T-cell (primary cell): ENCODE results near the gene CDT1. TPM values are rescaled to one million over a fixed set of nuclear protein-coding genes. Genes with fewer than 3 reads are reported as not detected.

Source experiments
- ATAC-seq, 4 experiments: fragments of 200-7000 bp in 3 of 4; fragments of 150-1000 bp in 1 of 4; cut with Tn5 transposase; replicated peaks in 1 of 4; 1 replicate in 3 of 4; 2 replicates in 1 of 4; pipeline ENCODE4 v1.10.0; 2021; ENCODE audit warnings: moderate library complexity in 3 of 4, mild to moderate bottlenecking in 2 of 4, moderate number of reproducible peaks in 1 of 4
- CTCF ChIA-PET, 2 donors: fragments of 300-600 bp; sonication (Branson Sonifier 250); formaldehyde crosslinking; loops; one replicate each; lab custom pipeline; 2022; ENCODE audit warnings: antibody characterized with exemption in 2 of 2; lab: Charles Lee
- POLR2A ChIA-PET, 2 donors: fragments of 300-600 bp; sonication (Branson Sonifier 250); formaldehyde crosslinking; loops; one replicate each; lab custom pipeline; 2022; ENCODE audit warnings: antibody characterized with exemption in 2 of 2; lab: Charles Lee
- DNase-seq, 35 experiments: peaks; one replicate each; pipeline versions ENCODE4 v3.0.0 to v3.0.0-alpha.2; 2013 to 2023
- H3K27ac ChIP-seq: one replicate; pipeline ENCODE4 v1.5.1; 2013; ENCODE audit warnings: low read length
- H3K27me3 ChIP-seq, 2 experiments: replicated peaks in 1 of 2; 1 replicate in 1 of 2; 2 replicates in 1 of 2; pipeline versions ENCODE4 v1.6.1 to v1.7.0; 2013; ENCODE audit warnings: low read length in 1 of 2, mixed read lengths in 1 of 2; ENCODE audit not compliant: control insufficient read depth in 2 of 2, insufficient read depth in 2 of 2; ENCODE audit errors: extremely low read depth in 1 of 2
- H3K36me3 ChIP-seq, 2 donors: 1 replicate in 1 of 2; 2 replicates in 1 of 2; pipeline versions ENCODE4 v1.6.1 to v1.7.0; 2013; ENCODE audit warnings: low read length in 1 of 2; ENCODE audit not compliant: control insufficient read depth in 2 of 2, insufficient read depth in 1 of 2; ENCODE audit errors: extremely low read depth in 1 of 2
- H3K4me1 ChIP-seq, 2 experiments: 1 replicate in 1 of 2; 2 replicates in 1 of 2; pipeline versions ENCODE4 v1.6.1 to v1.7.0; 2013; ENCODE audit warnings: low read length in 2 of 2, mixed read lengths in 1 of 2; ENCODE audit not compliant: insufficient read depth in 2 of 2, control insufficient read depth in 1 of 2; ENCODE audit errors: extremely low read depth in 1 of 2
- H3K4me3 ChIP-seq, 2 donors: 1 replicate in 1 of 2; 2 replicates in 1 of 2; pipeline versions ENCODE4 v1.5.1 to v1.7.0; 2013; ENCODE audit warnings: mild to moderate bottlenecking in 2 of 2, low read length in 1 of 2, moderate library complexity in 1 of 2; ENCODE audit not compliant: control insufficient read depth in 1 of 2; ENCODE audit errors: extremely low read depth in 1 of 2
- H3K9me3 ChIP-seq: 2 replicates; pipeline ENCODE4 v1.7.0; 2013
- H3K27ac Mint-ChIP-seq, 2 donors: one replicate each; pipeline ENCODE4 v1.8.0; 2020 to 2021; ENCODE audit warnings: mild to moderate bottlenecking in 2 of 2, mixed read lengths in 2 of 2
- H3K27me3 Mint-ChIP-seq, 2 donors: one replicate each; pipeline ENCODE4 v1.8.0; 2021 to 2022; ENCODE audit warnings: mixed read lengths in 2 of 2
- H3K36me3 Mint-ChIP-seq: one replicate; pipeline ENCODE4 v1.8.0; 2021; ENCODE audit warnings: mixed read lengths
- H3K4me1 Mint-ChIP-seq, 3 donors: one replicate each; pipeline ENCODE4 v1.8.0; 2020 to 2022; ENCODE audit warnings: mixed read lengths in 3 of 3, mild to moderate bottlenecking in 1 of 3
- H3K4me3 Mint-ChIP-seq, 3 donors: one replicate each; pipeline ENCODE4 v1.8.0; 2020 to 2022; ENCODE audit warnings: mild to moderate bottlenecking in 3 of 3, mixed read lengths in 3 of 3, moderate library complexity in 3 of 3
- H3K9me3 Mint-ChIP-seq, 3 donors: one replicate each; pipeline ENCODE4 v1.8.0; 2020 to 2022; ENCODE audit warnings: mixed read lengths in 3 of 3
- WGBS: methylation state at CpG from one replicate; pipeline ENCODE4 v1.1.5; 2013; ENCODE audit warnings: missing lambda C conversion rate; ENCODE audit not compliant: insufficient coverage; 5-methylcytosine and 5-hydroxymethylcytosine counted together
- total RNA-seq, 35 experiments: library from RNA in 6 of 35; stranded (reverse) in 6 of 35; fragments of 120-200 nt in 1 of 35; gene quantifications; one replicate each; pipeline versions ENCODE4 v1.2.1 to v1.2.4 and lab custom pipeline; 2013 to 2026

CDT1 gene
- total RNA-seq, 5 donors from 2014 or later (not counting 1 experiment from before 2014, with no cell fraction given): 0.93 to 3.7 (median 1.5) TPM

DNA sequence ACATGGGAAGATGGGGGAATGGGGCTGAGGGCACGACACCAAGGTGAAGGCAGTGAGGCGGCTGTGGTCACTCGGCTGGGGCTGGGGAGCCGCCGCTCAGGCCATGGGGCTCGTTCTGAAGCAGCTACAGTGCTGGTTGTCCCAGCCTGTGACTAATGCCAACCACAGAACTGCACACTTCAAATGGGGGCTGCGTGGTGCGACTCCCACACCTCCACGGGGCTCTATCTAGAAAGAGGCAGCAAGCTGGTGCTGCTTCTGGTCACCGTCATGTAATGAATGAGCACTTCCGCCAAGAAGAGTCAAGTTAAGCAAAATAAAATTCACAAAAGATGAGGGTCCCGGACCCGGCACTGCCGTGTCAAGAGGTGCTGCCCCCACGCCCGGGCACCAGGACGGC lies 33.2 kb downstream of the CDT1 start:
- ATAC-seq (no peak), DNase-seq (no peak)
- CTCF ChIA-PET: no interaction called here
- Mint-ChIP-seq H3K27ac (no peak overlapping the region), H3K36me3 (peaks cover 7% of the 10 kb centered on the region), H3K4me3 (no peak overlapping the region), H3K27me3 (no peaks in the 10 kb centered on the region), H3K4me1 (no peaks in the 10 kb centered on the region), H3K9me3 (no peaks in the 10 kb centered on the region)
- Histone ChIP-seq H3K27me3 (no peaks in the 10 kb centered on the region), H3K4me1 (no peaks in the 10 kb centered on the region), H3K9me3 (no peaks in the 10 kb centered on the region), H3K4me3 (no peak overlapping the region), H3K36me3 (peaks cover 0 to 26% of the 10 kb centered on the region in 2 donors), H3K27ac (no peak overlapping the region)
- POLR2A ChIA-PET: no interaction called here
- WGBS: 79% methylated on average over 14 of the region's 17 CpGs

DNA sequence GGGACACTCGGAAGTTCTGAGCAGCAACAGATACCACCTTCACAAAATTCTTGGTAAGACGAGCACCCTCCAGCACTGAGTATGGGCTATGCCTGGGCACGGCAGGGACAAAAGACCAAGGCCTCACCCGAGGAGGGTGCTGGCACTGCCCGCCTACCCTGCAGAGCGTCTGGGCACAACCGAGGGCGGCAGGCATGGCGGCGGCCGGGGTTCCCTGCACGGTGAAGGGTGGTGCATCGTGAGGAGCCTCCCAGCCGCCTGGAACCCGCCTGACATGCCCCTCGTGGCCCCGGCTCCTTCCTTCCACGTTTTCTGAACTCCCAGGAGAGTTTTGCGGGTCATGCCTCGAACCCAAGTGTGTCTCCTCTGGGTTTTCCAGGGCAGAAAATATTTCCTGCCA lies 34.2 kb downstream of the CDT1 start:
- no peak overlapping the region for H3K4me3 Mint-ChIP-seq
- H3K27ac Mint-ChIP-seq: no peak overlapping the region
- ATAC-seq: no peak
- H3K9me3 Mint-ChIP-seq: no peaks in the 10 kb centered on the region
- H3K4me1 ChIP-seq: no peaks in the 10 kb centered on the region
- no peaks in the 10 kb centered on the region for H3K4me1 Mint-ChIP-seq
- no peak overlapping the region for H3K4me3 ChIP-seq
- ChIA-PET CTCF (no interaction called here), POLR2A (no interaction called here)
- H3K27me3 Mint-ChIP-seq: no peaks in the 10 kb centered on the region
- H3K9me3 ChIP-seq: no peaks in the 10 kb centered on the region
- H3K36me3 ChIP-seq: peaks cover 0 to 28% of the 10 kb centered on the region in 2 donors
- no peaks in the 10 kb centered on the region for H3K27me3 ChIP-seq
- peaks cover 7% of the 10 kb centered on the region for H3K36me3 Mint-ChIP-seq
- no peak overlapping the region for H3K27ac ChIP-seq
- WGBS: 90% methylated on average over 20 of the region's 20 CpGs
- DNase-seq: no peak

DNA sequence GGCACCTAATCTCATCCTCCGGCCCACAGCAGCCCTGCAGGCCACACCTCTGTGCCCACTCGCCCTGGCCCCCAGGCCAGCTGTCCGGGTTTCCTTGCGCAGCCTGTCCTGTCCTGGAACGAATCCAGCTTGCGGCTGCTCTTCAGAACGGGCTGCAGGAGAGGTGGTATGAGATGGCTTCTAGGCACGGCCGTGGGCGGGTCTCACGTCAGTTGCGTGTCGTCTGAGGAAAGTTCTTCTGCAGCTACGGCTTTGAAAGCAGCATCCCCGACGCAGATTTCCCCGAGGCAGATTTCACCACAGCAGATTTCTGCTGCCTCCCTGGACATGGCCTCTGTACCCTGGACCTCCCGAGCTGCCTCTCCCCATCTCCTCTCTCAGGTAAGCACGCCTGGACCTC lies 35.0 kb downstream of the CDT1 start:
- Histone ChIP-seq H3K27ac (no peak overlapping the region), H3K36me3 (peaks cover 0 to 28% of the 10 kb centered on the region in 2 donors), H3K27me3 (no peaks in the 10 kb centered on the region), H3K4me1 (no peaks in the 10 kb centered on the region), H3K4me3 (no peak overlapping the region), H3K9me3 (no peaks in the 10 kb centered on the region)
- ChIA-PET POLR2A (no interaction called here), CTCF (interaction anchor here in 1 of 2 donors (0.7 kb wide), 1 partner anchor 346 kb away, joined by 3 read pairs; no protein-coding TSS in a partner anchor)
- Mint-ChIP-seq H3K36me3 (peaks cover 7% of the 10 kb centered on the region), H3K9me3 (no peaks in the 10 kb centered on the region), H3K4me1 (no peaks in the 10 kb centered on the region), H3K27me3 (no peaks in the 10 kb centered on the region), H3K27ac (no peak overlapping the region), H3K4me3 (no peak overlapping the region)
- DNase-seq (no peak), ATAC-seq (no peak)
- 89% methylated on average over 14 of the region's 19 CpGs for WGBS

DNA sequence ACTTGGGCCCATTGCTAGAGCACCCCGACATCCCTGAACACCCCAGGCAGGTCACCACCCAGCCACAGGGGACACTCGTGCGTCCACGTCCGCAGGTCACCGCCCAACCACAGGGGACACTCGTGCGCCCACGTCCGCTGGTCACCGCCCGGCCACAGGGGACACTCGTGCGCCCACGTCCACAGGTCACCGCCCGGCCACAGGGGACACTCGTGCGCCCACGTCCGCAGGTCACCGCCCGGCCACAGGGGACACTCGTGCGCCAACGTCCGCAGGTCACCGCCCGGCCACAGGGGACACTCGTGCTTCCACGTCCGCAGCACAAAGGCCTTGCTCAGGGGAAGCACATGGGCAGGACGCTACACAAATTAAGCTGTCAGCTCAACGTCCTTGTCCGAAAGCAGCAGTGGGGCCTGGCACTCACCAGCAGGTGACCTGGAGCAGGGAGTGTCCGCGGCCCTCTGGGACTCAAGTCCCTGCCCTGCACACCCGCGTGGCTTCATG lies 35.5 kb downstream of the CDT1 start:
- Mint-ChIP-seq H3K36me3 (peaks cover 4% of the 10 kb centered on the region), H3K9me3 (no peaks in the 10 kb centered on the region), H3K27ac (no peak overlapping the region), H3K4me1 (no peaks in the 10 kb centered on the region), H3K4me3 (no peak overlapping the region), H3K27me3 (no peaks in the 10 kb centered on the region)
- Histone ChIP-seq H3K27ac (no peak overlapping the region), H3K4me3 (no peak overlapping the region), H3K36me3 (peaks cover 0 to 28% of the 10 kb centered on the region in 2 donors), H3K27me3 (no peaks in the 10 kb centered on the region), H3K9me3 (no peaks in the 10 kb centered on the region), H3K4me1 (no peaks in the 10 kb centered on the region)
- ATAC-seq (no peak), DNase-seq (no peak)
- 96% methylated on average over 34 of the region's 39 CpGs for WGBS
- POLR2A ChIA-PET: no interaction called here
- CTCF ChIA-PET: interaction anchor here in 1 of 2 donors (0.7 kb wide), 1 partner anchor 345 kb away, joined by 3 read pairs; no protein-coding TSS in a partner anchor

DNA sequence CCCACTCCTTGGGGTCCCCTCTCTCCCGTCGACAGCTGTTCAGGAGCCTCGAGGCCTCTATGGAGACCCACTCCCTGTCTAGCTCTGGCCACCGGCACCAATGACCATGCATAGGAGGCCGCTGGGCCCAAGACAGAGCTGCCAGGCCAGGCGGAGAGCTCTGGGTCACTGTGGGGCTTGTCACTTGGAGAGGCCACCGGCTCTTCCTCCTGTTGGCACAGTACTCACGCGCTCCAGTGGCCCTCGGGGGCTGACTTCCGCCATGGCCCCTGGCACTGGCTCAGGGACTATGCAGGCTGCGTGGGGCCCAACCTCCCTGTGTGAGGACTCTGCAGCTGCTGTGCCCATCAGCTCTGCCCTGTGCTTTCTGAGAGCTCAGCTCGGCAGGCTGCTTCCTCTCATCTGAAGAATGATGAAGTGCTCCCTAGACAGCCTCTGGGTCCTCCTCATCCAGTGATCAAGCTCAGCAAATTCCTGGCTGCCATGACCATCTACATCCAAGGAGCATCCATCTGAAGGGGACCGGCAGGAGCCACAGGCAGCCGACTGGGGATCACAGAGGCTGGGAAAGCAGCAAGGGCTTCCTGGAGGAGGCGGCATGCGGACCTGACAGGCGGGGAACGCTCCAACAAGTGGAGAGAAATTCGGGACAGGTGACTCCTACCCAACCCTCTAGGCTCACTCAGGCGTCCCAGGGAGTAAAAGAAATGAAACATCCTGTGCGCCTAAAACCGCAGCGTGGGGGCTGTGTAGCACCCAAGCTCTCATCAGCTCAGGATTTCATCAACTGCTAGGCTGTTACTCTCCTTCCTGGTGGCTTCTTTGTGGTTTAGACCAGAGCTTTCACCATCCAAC lies 36.4 kb downstream of the CDT1 start:
- Mint-ChIP-seq H3K9me3 (no peaks in the 10 kb centered on the region), H3K27ac (no peak overlapping the region), H3K4me3 (no peak overlapping the region), H3K36me3 (peaks cover 4% of the 10 kb centered on the region), H3K27me3 (no peaks in the 10 kb centered on the region), H3K4me1 (no peaks in the 10 kb centered on the region)
- Histone ChIP-seq H3K36me3 (peaks cover 0 to 26% of the 10 kb centered on the region in 2 donors), H3K27me3 (no peaks in the 10 kb centered on the region), H3K4me1 (no peaks in the 10 kb centered on the region), H3K9me3 (no peaks in the 10 kb centered on the region), H3K4me3 (no peak overlapping the region), H3K27ac (no peak overlapping the region)
- ATAC-seq (no peak), DNase-seq (no peak)
- ChIA-PET CTCF (no interaction called here), POLR2A (no interaction called here)
- 97% methylated on average over 16 of the region's 24 CpGs for WGBS

DNA sequence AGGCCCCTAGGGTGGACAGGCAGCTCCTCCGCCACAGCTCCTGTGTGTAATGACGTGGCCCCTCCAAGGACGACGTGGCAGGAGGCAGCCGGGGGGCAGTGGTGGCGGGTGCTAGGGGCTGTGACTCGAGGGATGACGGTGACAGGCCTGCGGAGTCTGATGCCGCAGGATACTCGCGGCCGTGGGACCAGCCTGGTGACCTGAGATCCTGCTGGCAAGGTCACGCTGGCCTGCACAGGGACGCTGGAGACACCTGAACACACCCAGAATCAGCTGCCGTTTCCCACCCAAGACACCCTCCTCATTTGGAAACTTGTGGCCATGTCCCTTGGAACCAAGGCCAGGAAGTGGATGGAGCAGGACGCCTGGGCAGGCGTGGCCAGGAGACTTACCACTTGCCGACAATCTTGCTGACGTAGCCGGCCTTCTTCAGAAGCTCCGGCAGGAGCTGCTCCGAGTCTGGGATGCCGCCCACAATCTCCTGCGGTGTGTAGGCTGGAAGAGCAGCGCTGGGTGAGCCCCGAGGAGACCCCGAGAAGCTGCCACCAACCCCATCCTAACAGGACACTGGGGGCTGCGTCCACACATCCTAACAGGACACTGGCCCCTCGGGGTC lies 37.1 kb downstream of the CDT1 start:
- Mint-ChIP-seq H3K36me3 (peaks cover 4% of the 10 kb centered on the region), H3K4me1 (no peaks in the 10 kb centered on the region), H3K4me3 (no peak overlapping the region), H3K27me3 (no peaks in the 10 kb centered on the region), H3K9me3 (no peaks in the 10 kb centered on the region), H3K27ac (no peak overlapping the region)
- ATAC-seq: no peak
- Histone ChIP-seq H3K36me3 (peaks cover 0 to 25% of the 10 kb centered on the region in 2 donors), H3K27me3 (no peaks in the 10 kb centered on the region), H3K27ac (no peak overlapping the region), H3K4me3 (no peak overlapping the region), H3K9me3 (no peaks in the 10 kb centered on the region), H3K4me1 (no peaks in the 10 kb centered on the region)
- WGBS: 97% methylated on average over 30 of the region's 30 CpGs
- POLR2A ChIA-PET: no interaction called here
- no peak for DNase-seq
- CTCF ChIA-PET: no interaction called here
